Activated CD8-positive, alpha-beta memory T cell treated with anti-CD3 and anti-CD28 coated beads, Interleukin-2, amount 50 U/mL, for 24 hours (primary cell): Measurements from ENCODE around the gene ARHGEF7.
"Not testable (repeated sequence)": the region's sequence is repeated elsewhere in the genome, so short reads cannot be mapped to it uniquely, and the experiment has no call there.

Source experiments
- DNase-seq: peaks from one replicate; pipeline ENCODE4 v3.0.0-alpha.2; 2020; ENCODE audit errors: extremely low read depth

ARHGEF7 gene

DNA sequence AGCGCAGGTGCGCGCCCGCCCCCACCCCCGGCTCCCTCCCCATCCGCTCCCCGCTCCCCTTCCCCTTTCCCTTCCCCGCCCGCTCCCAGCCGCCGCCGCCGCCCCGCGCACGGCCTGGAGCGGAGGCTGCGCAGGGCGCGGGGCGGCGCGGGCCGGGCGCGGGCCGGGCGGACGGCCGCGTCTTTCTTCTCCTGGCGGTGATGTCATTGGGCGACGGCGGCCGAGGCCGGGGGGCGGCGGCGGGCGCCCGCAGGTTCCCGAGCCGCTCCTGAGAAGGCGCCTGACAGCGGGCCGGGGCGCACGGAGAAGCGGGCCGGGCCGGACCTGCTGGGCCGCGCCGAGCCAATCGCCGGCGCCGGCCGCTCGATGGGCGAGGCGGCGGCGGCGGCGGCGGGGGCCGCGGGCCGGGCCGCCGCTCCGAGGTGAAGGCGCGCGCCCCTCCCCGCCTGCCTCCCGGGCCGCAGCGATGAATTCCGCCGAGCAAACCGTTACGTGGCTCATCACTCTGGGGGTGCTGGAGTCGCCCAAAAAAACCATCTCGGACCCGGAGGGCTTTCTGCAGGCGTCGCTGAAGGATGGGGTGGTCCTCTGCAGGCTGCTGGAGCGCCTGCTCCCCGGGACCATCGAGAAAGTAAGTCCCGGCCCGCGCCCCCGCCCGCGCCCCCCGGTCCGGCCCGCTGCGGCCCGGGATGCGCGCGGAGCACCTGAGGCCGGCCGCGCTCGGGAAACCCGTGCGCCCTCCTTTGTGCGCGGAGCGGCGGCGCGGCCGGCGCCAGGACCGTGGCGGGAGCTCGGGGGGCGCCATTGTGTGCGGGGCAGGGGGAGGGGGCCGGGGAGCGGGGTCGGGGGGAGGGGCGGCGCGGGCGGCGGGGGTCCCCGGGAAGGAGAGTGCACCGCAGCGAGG lies at the start of gene ARHGEF7:
ARHGEF7 (plus strand) TSS at position 250 of the 904 bp plus-strand sequence; CDS start at position 467, 217 bp downstream.
- no peak for DNase-seq

GRCh38 chr13:111065698-111066097 lies 49.4 kb upstream of the ARHGEF7 start:
- no peak for DNase-seq

DNA sequence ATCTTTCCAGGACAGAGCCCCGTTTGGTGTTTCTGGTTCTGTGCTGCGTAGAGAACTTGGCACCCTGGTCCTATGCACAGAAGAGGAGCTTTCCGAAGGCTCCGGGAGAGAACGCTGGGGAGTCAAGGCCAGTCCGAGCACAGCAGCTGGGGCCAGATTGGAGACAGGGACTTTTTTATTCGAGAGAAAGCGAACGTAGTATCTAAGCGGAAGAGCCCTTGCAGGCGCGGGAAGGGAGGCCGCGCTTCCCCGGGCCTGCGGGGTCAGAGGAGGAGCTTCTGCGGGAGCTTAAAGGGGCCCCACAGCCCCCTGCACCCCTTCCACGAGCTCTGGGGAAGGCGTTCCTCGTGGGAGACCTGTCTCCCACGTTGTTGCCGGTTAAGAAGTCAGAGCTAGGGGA lies 48.6 kb upstream of the ARHGEF7 start:
- no peak for DNase-seq

GRCh38 chr13:111068009-111068350 lies 47.1 kb upstream of the ARHGEF7 start:
- DNase-seq, result no peak

DNA sequence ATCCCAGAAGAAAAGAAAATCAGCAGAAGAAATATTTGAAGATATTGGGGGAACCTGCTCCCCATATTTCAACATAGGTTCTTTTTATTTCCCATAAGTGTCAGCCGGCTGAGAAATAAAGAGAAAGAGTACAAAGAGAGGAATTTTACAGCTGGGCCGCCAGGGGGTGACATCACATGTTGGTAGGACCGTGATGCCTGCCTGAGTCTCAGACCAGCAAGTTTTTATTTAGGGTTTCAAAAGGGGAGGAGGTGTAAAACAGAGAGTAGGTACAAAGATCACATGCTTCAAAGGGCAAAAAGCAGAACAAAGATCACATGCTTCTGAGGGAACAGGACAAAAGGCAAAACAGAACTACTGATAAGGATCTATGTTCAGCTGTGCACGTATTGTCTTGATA lies 44.0 kb upstream of the ARHGEF7 start:
- DNase-seq, result not testable (repeated sequence)

- DNase-seq, result not testable (repeated sequence)
These were observed 43.6 kb upstream of the ARHGEF7 start for GRCh38 chr13:111071526-111071925.

DNA sequence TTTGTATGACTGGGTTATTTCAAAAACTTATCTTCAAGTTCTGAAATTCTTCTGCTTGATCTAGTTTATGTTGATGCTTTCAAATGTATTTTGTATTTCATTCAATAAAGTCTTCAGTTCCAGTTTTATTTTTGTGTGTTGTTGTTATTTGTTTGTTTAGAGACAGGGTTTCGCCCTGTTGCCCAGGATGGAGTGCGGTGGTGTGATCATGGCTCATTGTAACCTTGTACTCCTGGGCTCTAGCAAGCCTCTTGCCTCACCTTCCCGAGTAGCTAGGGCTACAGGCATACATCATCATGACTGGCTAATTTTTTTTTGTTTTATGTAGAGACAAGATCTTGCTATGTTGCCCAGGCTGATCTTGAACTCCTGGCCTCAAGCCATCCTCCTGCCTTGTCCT lies 40.3 kb upstream of the ARHGEF7 start:
- DNase-seq, result no peak

GRCh38 chr13:111076155-111077013 lies 38.7 kb upstream of the ARHGEF7 start:
- no peak for DNase-seq

DNA sequence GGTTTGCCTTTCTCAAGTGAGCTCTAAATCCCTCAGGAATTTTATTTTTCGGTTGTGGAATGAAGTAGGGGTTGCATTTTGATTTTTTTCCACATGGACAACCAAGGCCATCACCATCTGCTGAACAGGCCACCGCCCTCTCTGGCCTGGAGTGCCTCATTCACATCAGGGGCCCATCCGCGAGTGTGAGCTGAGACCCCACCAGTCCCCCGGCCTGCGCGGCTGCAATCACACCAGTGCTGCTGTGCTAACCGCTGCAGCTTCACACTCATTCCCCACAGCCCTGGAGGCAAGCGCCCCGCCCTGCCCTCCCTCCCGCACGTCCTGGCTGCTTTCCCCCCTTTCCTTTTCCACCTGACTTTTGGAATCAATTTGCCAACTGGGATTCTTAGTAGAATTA lies 35.7 kb upstream of the ARHGEF7 start:
- no peak for DNase-seq

DNA sequence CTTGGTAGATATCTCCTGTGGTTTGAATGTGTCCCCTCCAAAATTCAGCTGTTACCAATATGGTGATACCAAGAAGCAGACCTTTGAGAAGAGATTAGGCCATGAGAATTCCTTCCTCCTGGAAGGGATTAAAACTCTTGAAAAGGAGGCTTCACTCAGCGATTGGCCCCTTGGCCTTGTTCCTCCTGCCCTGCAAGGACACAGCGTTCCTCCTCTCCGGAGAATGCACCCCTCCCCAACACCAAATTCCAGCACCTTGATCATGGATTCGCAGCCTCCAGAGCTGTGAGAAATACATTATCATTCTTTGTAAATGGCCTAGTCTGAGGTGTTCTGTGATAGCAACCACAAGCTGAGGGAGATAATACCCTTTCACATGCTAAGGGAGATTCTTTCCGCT lies 34.5 kb upstream of the ARHGEF7 start:
- no peak for DNase-seq

GRCh38 chr13:111082240-111082639 lies 32.9 kb upstream of the ARHGEF7 start:
- no peak for DNase-seq

- DNase-seq, result not testable (repeated sequence)
These were observed 32.3 kb upstream of the ARHGEF7 start for GRCh38 chr13:111082769-111083168.

- not testable (repeated sequence) for DNase-seq
These were observed 31.4 kb upstream of the ARHGEF7 start for GRCh38 chr13:111083693-111084092.

- no peak for DNase-seq
These were observed 24.9 kb upstream of the ARHGEF7 start for GRCh38 chr13:111090169-111090568.

- DNase-seq, result no peak
These were observed 22.4 kb upstream of the ARHGEF7 start for GRCh38 chr13:111092685-111093084.

DNA sequence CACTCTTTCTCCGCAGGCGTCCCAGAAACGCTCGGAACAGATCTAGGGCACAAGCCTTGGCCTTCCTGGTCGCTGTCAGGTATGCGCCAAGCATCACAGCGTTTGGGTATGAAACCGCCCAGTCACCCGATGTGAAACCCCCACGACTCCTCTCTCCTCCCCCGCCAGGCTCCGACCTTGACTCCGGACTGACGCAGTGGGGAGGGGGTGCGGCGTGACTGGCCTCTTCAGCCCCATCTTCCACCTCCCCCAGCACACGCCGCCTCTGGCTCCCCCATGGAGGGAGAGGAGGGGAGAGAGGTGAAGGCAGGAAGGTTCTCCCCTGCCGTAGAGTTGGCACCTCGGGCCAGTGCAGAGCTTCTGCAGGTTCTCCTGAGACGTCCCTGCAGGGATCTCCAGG lies 22.0 kb upstream of the ARHGEF7 start:
- DNase-seq, result no peak

DNA sequence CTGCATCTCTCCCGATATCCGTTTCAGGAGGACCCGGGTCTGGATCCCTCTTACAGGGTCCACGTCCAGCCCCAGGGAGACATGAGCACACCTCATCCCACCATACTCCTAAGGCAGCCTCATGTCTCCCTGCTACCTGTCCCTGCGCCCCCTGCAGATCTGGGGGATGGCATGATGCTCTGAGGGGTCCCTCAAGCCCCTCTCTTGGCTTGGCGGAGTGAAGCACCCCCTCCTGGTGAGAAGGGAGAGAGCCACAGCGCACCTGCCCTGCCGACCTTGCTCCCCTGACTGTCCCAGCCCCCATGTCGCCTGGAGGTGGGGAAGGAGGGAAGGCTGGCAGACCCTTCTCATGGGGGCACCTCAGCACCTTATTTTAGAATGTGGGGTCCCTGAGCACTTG lies 21.5 kb upstream of the ARHGEF7 start:
- DNase-seq, result no peak

DNA sequence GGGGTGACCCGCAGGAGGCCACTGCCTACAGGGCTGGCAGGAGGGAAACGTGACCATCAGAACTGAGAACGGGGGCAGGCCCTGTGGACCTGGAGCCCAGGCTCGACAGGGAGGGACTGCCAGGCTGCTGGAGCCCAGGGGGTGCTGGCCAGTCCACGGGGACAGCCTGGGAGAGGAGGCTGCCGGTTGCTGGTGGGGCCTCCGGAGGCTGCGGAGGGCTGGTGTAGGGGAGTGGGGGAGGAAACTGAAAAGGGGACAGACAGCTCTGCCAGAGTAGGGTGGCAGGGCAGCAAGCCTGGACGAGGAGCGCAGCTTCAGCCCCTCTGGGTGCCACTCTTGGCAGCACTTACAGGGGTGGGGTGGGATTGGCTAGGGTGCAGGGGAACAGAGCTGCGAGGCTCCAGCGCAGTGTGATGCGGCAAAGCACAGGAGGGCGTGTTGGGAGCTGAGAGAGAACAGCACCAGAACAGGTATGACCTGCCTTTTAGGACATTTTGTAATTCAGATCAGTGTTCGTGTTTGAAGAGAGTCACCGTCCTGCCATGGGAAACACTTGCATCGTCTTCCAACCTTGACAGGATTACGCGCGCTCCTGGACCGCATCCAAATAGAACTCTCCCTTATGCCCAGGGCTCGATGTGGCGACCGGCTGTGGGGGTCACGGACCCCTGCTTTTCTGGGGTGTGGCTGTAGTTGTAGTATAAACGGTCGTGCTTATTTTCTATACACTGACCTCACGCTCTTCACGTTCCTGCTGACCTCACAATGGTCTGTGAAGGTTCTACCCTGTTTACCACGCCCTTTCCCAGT lies 19.9 kb upstream of the ARHGEF7 start:
- no peak for DNase-seq

DNA sequence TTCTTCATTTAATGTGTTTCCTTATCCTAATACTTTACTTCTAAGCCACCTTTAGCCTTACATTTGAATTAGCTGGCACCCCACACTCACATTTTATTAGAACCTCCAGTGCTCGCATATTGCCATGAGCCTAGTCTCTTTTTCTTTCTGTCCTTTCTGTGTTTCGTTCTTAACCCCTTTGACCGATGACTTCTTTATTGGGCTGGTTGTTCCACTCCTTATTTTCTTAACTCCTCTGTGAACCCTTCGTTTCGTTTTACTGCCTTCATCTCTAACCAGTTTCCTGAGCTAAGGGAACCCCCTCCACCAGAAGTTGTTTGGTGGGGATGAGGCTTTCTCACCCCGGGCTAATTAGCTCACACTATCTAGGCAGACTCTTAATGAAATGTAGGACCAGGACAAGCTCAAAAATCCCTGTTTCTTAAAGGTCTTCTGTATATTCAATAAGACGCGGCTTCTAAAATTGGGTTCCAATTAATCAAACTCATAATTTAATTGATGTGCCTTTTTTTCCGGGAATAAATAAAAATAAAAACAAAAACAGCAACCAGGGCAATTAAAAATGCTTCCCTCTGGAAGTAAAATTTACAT lies 19.1 kb upstream of the ARHGEF7 start:
- DNase-seq, result no peak

DNA sequence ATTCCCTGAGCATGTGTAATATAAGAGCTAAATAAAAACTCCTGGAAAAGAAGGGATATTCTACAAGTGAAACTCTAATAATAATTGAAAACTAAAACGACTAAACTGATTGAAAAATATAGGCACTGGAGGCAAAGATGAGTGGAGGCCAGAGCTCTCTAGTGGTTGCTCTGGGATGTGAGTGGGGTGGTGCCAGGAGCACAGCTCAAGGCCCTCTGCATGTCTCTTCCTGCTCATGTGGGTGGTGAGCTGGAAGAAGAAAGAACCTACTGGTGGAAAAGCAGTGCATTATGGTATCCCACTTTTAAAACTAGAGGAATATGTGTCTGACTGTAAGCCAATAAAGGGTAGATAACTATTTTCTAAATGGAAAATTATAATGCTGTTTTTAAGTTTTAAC lies 15.8 kb upstream of the ARHGEF7 start:
- no peak for DNase-seq

- no peak for DNase-seq
These were observed 5.1 kb upstream of the ARHGEF7 start for GRCh38 chr13:111110054-111110453.
